IPS-NIHi11 (cell line): ENCODE measurements around the gene ALG14.
"Not testable (repeated sequence)": the region's sequence is repeated elsewhere in the genome, so short reads cannot be mapped to it uniquely, and the experiment has no call there.

ENCODE experiments used
- DNase-seq: peaks from one replicate; pipeline ENCODE4 v3.0.0; 2012; ENCODE audit warnings: mixed read lengths, low spot score

ALG14 gene

DNA sequence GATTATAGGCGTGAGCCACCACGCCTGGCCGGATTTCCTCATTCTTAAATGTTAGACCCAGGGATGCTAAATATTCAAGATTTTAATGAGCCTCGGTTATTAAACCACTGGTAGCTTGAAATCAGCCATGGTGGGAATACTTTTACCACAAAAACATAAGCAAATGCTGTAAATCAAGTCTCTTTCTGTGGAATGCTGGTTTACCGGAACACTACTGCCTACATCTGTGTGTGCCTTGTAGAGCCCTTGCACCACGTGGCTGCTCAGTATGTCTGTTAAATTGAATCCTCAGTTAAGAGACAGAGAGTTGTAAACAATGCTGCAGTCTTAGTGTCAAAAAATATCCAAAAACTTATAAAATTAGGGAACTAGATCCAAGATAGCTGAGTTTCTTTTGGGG is 119.0 kb downstream of the ALG14 start:
- no peak for DNase-seq

DNA sequence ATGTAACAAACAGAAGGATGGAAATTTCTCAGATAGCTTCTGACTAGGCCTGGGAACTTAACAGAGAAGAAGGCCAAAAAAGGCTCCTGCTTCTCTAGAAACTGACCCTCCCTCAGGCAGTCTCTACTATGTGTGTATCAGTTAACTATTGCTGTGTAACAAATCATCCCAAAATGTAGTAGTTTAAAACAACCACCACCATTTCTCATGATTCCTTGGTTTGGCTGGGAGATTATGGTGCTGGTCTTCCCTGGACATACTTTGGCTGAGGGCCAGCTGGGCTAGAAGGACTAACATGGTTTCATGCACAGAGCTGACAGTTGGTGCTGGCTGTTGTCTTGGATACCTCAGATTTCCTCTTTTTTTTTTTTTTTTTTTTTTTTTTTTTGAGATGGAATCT is 119.6 kb downstream of the ALG14 start:
- DNase-seq: no peak

DNA sequence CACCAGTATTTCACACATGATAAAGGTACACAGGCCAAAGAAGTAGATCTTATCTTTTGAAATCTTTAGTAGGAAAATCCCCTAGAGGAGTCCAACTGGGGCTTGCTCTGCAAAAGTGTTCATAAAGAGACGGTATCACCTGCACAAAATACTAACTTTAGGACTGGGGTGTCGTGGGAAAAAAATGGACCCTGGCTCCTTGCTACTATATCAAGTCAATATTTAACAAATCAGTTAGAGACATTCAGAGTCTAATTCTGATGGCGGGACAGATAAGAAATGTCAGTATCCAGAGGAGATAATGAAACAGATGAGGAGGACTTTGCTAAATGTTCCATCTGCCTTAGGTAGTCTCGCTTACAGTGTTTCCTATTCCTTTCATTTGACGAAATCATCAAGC is 120.2 kb downstream of the ALG14 start:
- DNase-seq: no peak

DNA sequence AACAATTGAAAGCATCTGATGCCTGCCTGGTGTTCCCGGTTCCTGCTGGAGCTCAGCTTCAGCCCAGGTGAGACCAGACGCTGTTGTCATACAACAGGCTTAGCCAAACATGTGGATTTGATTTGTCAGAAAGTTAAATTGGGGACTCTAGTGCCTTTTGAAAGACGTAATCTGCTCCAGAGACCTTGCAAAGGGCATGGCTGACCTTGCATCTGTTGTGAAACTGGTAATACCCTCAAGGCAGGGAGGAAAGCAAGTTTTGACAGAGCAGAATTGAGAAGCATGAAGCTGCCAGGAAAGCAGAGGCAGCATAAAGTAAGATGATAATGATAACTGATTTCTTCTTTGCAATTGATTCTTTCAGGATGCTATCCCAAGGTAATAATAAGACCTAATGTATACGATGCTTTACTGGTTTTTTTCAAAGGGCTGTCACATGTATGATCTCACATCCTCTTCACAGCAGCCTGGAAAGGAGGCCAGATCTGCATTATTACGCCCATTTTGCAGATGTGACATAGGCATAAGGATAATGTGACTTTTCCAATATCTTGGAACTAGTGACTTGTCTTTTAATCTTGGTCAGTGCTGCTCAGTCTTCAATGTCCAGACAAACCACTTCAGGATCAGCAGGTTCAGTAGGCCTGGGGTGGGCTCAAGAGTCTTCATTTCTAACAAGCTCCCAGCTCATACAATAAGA is 121.1 kb downstream of the ALG14 start:
- no peak for DNase-seq

DNA sequence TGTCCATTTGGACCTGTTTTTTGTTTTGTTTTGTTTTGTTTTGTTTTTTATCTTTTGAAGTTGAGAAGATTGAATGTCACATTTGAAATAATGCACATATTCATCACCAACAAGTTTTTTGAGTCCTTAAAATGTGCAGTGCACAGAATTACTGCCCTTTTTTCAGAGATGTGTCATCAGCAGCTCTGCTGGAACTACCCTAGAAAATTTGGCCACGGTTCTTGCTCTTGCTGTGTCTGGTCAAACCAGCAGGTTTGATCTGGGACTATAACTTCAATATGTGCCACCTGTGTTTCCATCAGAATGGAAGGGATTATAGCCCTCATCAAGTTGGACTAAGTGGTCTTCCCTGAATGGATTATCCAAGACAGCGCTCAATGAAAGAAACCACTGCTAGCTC is 121.7 kb downstream of the ALG14 start:
- no peak for DNase-seq

DNA sequence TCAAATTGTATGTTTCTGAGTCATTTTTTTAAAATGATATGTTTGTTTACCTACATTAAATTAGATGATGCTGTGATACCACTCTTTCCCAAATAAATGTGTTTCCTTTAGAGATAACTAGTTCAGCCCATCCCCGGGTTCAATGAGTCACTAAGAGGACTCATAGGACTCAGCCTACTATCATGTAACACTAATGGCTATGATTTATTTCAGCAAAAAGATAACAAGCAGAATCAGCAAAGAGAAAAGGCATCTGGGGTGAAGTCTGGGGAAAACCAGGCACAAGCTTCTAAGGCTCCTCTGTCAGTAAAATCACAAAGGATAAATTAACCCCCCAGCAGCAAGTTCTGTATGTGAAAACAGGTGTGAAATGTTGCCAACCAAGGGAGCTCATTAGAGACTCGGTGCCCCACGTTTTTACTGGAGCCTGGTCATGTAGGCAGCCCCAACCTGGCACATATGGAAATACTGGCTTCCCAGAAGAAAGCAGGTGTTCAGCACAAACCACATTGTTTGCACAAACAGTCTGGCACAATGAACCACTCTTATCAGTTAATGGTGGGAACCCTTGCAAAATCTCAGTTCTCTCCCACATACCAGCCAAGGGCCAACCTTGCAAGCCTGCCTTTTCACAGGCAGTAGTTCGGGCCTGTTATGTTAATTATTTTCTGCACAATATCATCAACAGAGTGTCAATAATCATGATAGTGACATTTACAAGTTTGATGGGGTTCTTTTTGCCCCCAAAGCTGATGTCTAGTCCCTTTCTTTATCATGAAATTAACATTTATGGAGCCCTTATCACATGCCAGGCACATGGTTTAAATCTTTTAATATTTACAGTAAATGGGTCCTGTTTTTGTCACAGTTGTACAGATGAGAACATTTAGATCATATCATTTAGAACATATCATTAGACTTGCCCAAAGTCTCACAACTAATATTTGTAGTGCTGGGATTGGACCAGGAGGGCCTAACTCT is 122.8 kb downstream of the ALG14 start:
- DNase-seq: no peak

DNA sequence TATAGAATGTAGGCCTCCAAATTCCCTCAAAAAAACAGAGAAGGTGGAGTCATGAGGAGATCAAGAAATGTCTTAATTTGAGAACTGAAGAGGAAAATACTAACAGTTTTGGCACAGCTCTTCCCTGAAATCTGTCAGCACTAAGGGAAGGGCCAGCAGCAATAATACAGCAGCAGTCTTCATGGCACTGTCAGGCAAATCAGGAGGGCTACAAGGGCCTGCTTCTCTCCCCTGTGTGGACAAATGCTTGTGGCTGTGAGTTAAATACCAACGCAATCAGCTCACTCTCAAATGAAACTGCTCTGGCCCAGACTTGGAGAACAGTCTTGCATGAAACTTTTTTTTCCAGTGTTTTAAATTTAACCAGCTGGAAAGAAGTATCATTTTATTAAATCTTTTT is 125.3 kb downstream of the ALG14 start:
- DNase-seq: no peak

DNA sequence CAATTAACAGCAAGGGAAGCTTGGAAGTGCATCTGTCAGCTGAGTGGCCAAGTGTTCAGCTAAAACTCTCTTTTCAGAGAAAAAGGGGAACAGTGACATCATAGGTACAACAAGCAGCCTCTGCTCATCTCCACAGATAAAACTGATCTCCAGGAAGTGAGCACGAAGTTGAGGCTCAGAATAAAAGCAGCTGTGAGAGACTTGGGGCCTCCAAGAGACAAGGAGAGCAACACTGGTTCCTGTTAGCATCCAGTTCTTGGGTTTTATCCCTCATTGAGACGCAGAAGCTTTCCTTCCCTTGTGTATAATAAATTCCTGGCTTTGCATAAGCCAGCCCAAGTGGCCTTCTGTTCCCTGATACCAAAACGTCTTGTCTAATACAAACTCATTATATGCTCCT is 125.9 kb downstream of the ALG14 start:
- no peak for DNase-seq

DNA sequence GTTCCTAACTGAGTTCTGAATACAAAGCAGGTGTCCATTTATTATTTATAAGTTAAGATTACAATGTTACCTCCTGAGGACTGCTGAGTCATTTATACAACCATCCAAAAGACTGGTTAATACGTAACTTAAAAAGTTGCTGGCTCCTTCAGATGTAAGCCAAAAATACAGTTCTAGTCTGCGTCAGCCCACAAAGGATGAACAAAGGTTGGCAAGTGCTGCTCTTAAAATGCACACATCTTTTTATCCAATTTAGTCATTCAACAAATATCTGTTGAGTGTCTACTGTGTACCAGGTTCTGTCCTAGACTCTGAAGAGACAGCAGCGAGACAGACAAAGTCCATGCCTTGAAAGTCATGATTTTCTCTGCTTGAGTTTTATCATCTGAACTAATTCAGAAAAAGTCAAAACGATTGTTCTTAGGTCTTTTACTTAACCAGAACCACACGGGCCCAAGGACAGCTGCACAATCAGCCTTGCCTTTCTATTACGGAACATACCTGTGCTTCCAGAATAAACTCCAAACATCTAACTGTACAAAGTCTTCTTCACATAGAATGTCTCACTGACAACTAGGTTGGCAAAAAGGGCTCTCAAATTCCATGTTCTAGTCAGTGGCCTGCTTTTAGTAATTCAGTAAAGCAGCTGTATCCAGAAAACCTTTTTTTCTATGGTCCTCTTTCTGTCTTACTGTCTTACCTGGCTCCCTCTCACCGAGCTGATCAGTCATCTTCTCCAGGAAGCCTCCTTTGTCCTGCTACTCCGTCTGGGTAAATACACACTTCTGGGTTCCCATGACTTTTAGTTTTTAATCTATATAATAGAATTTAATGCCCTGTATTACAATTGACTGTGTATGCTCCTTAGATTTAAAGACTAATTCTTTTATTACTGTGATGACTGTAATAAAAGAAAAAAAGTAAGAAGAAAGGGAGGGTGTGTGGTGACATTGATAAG is 130.3 kb downstream of the ALG14 start:
- no peak for DNase-seq

DNA sequence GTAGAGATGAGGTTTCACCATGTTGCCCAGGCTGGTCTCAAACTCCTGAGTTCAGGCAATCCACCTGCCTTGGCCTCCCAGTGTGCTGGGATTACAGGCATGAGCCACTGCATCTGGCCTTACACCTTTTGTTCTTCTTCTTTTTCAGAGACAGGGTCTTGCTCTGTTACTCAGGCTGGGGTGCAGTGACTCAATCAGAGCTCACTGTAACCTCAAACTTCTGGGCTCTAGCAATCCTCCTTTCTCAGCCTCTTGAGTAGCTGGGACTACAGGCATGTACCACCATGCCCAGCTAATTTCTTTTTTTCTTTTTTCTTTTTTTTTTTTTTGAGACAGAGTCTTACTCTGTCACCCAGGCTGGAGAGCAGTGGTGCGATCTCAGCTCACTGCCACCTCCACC is 131.3 kb downstream of the ALG14 start:
- DNase-seq: not testable (repeated sequence)

DNA sequence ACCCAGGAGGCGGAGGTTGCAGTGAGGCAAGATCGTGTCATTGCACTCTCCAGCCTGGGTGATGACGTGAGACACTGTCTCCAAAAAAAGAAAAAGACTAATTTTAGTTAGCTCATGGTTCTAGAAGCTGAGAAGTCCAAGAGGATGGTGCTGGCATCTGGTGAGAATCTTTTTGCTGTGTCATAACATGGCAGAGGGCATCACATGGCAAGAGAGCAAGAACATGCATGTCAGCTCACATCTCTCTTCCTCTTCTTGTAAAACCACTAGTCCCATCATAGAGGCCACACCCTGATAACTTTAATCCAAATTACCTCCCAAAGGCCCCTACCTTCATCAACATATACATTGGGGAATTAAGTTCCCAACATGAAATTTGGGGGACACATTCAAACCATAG is 132.0 kb downstream of the ALG14 start:
- DNase-seq: no peak

DNA sequence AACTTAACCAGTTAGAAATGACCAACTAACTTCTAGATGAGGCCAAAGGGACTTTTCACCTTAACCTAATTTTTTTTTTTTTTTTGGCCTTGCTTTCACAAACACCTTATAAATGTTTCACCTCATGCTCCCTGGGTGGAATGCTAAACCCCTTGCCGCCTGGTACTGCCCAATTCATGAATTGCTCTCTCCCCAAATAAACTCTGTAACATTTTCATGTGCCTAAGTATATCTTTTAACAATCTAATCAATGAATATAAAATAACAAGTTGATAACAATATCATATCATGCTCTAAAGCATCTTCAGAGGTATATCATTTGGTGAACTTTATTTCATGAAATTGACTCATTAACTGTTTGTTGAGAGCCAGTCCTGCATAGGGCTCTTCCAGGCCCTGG is 134.9 kb downstream of the ALG14 start:
- no peak for DNase-seq

DNA sequence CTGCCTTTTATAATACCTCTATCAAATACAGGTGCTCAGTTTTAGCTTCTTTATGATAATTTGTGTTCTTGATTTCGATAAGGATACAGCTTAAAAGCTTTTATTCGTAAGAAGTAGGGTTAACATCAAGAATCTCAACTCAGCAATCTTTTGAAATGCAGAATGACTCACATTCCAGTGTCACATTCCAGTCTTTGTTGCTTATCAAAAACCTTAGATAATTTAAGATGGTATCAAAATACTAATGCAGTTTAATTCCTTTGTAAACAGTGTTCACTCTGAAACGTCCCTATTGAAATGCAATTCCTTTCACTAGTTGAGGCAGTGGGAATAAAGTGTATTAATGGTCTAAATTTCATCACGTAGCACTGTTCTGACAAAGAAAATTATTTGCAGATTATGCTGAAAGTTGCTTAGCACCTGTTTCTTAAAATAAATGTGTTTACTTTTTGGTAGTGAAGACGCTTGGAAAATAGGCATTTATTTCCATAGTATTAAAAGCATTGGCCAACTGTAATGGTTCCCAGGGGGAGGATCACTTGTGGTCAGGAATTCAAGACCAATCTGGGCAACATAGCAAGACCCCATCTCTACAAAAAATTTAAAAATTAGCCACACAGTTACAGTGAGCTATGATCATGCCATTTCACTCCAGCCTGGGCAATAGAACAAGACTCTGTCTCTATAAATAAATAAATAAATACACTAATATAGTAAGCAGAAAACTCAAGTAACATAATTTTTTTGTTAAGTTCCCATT is 135.7 kb downstream of the ALG14 start:
- DNase-seq: no peak

DNA sequence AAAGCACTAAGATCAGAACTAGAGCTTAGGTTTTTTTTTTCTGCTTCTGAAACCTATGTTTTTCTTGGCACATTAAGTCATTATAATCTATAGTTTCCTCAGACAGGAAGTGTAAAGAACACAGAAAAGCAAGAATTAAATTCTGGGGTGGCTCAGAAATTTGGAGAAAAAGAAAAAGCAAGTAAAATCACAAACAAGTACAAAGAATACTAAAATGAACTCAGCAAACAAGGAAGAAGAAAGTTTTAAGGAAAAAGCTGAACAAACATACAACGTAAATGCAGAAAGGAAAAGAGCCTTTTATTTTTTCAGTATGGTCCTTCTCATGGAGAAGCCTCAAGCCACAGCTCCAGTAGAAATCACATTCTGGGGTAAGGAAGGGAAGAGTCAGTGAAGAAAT is 137.3 kb downstream of the ALG14 start:
- DNase-seq: no peak

DNA sequence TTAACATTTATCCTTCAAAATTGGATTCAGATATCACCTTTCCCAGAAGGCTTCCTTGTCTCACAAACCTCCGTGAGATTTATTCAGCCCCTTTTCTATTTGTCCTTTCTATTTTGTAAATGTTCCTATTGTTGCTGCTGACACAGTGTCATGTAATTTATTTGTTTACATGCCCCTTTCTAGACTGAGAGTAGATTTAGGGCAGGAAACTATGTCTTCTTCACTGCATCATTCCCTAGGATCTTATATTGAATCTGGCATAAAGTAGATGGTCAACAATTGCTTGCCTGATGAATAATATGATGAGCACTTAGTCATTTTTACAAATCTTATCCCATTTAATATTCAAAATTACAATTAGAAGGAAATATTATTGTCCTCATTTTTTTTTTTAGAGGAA is 137.7 kb downstream of the ALG14 start:
- no peak for DNase-seq

DNA sequence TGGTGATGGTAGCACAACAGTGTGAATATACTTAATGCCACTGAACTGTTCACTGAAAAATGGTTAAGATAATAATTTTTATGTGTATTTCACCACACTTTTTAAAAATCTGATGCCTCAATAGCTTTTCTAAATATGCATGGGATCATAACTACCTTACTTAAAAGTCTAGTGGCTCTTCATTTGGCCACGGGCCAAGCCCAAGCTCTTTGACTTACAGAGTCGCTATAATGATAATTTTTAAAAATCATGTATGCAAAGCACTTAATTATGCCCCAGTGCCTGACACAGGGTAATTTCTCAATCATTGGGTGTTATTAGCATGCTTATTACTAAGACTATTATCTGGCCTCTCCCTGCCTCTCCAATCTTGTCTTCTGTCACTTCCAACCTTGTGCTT is 138.2 kb downstream of the ALG14 start:
- no peak for DNase-seq

DNA sequence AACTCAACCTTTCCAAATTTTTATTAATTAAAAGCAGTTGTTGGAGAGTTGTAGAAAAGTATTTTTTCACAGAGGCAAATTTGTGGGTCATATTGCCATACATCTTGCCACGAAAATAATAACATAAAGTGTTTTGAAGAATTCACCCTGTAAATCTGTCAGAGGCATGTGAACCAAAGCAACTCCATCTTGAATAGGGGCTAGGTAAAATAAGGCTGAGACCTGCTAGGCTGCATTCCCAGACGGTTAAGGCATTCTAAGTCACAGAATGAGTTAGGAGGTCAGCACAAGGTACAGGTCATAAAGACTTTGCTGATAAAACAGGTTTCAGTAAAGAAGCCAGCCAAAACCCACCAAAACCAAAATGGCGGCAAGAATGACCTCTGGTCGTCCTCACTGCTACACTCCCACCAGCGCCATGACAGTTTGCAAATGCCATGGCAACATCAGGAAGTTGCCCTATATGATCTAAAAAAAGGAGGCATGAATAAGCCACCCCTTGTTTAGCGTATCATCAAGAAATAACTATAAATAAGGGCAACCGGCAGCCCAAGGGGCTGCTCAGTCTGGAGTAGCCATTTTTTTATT is 141.4 kb downstream of the ALG14 start:
- DNase-seq: no peak

DNA sequence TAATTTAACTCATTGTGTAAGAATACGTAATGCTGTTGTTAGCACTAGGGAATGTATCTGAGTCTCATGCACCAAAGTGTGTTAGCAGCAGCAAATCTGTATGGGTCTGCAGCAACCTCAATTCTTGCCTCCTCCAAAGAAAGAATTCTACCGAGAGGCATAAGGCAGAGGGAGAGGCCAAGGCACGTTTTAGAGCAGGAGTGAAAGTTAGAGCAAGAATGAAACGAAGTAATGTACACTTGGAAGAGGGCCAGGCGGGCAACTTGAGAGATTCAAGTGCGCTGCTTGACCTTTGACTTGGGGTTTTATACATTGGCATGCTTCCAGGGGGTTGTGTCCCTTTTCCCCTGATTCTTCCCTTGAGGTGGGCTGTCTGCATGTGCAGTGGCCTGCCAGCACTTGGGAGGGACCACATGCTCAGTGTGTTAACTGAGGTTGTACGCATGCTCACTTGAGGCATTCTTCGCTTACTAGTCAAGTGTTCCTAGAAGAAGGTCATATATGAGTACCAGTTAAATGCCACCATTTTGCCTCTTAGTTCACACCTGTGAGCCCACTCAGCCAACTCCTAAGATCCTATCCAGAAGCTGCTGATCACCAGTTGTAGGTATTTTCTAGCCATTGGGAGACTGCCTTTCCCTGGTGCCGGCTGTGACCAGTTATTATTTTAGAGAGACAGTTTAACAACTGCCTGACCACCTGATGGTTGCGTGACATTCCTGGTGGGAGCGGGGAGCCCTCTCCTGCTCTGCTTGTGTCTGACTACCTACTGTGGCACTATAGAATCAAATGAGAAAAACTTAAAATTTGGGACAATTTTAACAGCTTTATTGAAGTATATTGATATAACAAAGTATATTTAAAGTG is 143.2 kb downstream of the ALG14 start:
- no peak for DNase-seq

DNA sequence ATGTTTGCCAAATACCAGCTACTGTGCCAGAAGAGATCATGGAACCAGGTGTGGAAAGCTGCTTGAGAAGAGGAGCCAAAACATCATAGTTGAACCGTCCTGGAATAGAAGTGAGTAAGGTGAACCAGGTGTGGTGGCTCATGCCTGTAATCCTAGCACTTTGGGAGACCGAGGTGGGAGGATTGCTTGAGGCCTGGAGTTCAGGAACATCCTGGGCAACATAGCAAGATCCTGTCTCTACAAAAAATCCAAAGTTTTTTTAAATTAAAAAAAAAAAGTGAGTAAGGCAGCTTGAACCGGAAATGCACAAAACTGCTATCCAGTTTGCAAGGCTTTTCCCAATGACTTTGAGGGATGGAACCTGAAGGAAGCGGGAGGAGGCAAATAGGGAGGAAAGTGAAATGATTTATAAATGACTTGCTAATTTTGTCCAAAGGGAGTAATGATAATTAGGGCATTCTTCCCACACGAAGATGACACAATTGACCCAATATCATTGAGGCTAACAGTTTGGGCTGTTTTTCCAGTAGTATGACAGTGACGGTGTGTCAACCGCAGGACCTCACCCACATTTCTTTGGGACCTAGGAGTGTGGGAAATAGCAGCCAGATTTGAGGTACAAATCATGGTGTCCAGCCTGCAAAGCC is 144.3 kb downstream of the ALG14 start:
- no peak for DNase-seq
